ENCODE results near the gene CDKN1A. TPM values are rescaled to one million over a fixed set of nuclear protein-coding genes. Genes with fewer than 3 reads are reported as not detected.

The CDKN1A gene
- total and polyA plus RNA-seq, 9 of the 15 experiments (the other 6 are each of a cell fraction or from before 2014, with no cell fraction given): 0.25 to 8.1 (median 5.1) TPM

DNA sequence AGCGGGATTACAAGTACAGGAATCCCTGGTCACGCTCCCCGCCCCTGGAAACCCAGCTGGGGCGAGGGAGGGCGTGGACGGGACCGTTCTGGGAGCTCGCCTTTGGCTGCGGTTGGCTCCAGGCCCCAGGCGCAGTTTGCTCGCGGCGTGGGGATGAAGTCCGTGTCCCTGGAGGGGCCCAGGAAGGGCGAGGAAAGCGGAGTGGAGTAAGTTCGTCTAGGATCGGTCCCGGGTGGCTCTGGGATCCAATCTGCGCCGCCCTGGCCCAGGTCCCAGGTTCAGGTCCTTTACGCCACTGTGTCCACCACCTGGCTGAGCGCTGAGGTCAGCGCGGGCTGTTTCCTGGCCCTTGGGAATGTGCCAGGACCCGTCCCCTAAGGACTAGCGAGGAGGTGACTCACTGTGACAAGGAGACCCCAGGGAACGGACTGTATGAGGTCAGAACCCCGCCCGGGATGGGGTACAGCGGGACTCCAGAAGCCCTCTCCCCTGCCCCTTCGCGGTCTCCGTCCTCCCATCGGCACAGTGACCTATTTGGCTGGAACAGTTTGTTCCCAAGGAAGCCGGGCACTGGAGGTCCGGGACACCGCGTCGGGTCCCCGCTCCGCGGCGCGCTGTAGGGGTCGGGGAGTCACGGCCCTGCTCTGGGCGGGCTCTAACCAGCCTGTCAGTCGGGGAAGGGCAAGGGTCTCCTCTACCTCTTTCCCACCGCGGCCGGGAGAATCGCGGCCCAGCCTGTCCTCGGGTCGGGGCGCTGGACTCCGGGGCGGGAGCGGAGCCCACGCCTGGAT lies 724 bp downstream of the CDKN1A start (continued):
- TF ChIP-seq ZBTB33 (CRISPR knock-in tag; IDR thresholded peaks at IDR 0.05) (no peak), HDGF (IDR thresholded peaks at IDR 0.05) (no peak), ZNF57 (CRISPR knock-in tag; IDR thresholded peaks at IDR 0.05) (no peak), MEF2D (tag; conservative IDR thresholded peaks at IDR 0.05; ENCODE audit: low read depth) (no peak), ZNF431 (CRISPR knock-in tag; IDR thresholded peaks at IDR 0.05) (no peak), CHCHD3 (CRISPR knock-in tag; IDR thresholded peaks at IDR 0.05) (no peak), ZNF197 (CRISPR knock-in tag; IDR thresholded peaks at IDR 0.05; ENCODE audit: low read depth) (no peak), SAFB2 (IDR thresholded peaks at IDR 0.05; ENCODE audit: borderline replicate concordance, low read depth, low read length, severe bottlenecking) (no peak), ZNF253 (CRISPR knock-in tag; conservative IDR thresholded peaks at IDR 0.05) (no peak), RBM14 (IDR thresholded peaks at IDR 0.05; ENCODE audit: borderline replicate concordance, insufficient read depth, low read depth, low read length) (0 out of 2 replicates have a peak, but pooled peaks have one; percentile 6), ZNF644 (tag; IDR thresholded peaks at IDR 0.05; ENCODE audit: low read depth) (no peak), CREBBP (IDR thresholded peaks at IDR 0.05; ENCODE audit: low read depth, low read length) (no peak), ZNF133 (CRISPR knock-in tag; IDR thresholded peaks at IDR 0.05) (no peak), ZNF75A (CRISPR knock-in tag; IDR thresholded peaks at IDR 0.05) (no peak), ZNF707 (CRISPR knock-in tag; conservative IDR thresholded peaks at IDR 0.05) (no peak), SMARCE1 (IDR thresholded peaks at IDR 0.05) (no peak), SRSF3 (IDR thresholded peaks at IDR 0.05; ENCODE audit: insufficient read depth, low read length) (no peak), KDM5B (IDR thresholded peaks at IDR 0.05; ENCODE audit: insufficient replicate concordance, low read depth, low read length) (peak; percentile 70), HNRNPK (IDR thresholded peaks at IDR 0.05; ENCODE audit: low read depth, low read length, poor library complexity, severe bottlenecking) (no peak), TEAD2 (tag; IDR thresholded peaks at IDR 0.05) (no peak), CTCF (IDR thresholded peaks at IDR 0.05 in 2 of 3, conservative IDR thresholded peaks at IDR 0.05 in 1 of 3; ENCODE audit: insufficient read depth in 2 of 3, low read depth in 1 of 3, low read length in 3 of 3) (no peak), STAT5A (IDR thresholded peaks at IDR 0.05; ENCODE audit: borderline replicate concordance, low read length) (no peak), HNRNPUL1 (IDR thresholded peaks at IDR 0.05; ENCODE audit: low read length) (no peak), JUND (IDR thresholded peaks at IDR 0.05; ENCODE audit: borderline replicate concordance, low read depth, low read length) (peak; percentile 42; the same call in 1 of the 2 replicates), JUND (tag; IDR thresholded peaks at IDR 0.05; ENCODE audit: borderline replicate concordance, low read depth, low read length) (peak; percentile 39; the same call in 1 of the 3 replicates), BRF1 (IDR thresholded peaks at IDR 0.05; ENCODE audit: borderline replicate concordance, extremely low read depth, insufficient read length) (no peak)

Measured in K562 (cell line).